Liver (tissue), 9 donors: ENCODE results near the gene PLA2G10. TPM values are rescaled to one million over a fixed set of nuclear protein-coding genes. Genes with fewer than 3 reads are reported as not detected.
"Not testable (repeated sequence)": the region's sequence is repeated elsewhere in the genome, so short reads cannot be mapped to it uniquely, and the experiment has no call there.

Source experiments
- DNase-seq: peaks from one replicate; pipeline ENCODE4 v3.0.0-alpha.2; 2017; ENCODE audit warnings: low spot score
- H3K27ac ChIP-seq, 2 donors: one replicate each; pipeline ENCODE4 v1.7.0; 2013; ENCODE audit warnings: inconsistent platforms in 2 of 2, low read length in 2 of 2, control low read depth in 1 of 2, low read depth in 1 of 2, mild to moderate bottlenecking in 1 of 2
- H3K27me3 ChIP-seq, 4 donors: one replicate each; pipeline versions ENCODE4 v1.6.1 to v1.7.0; 2013; ENCODE audit warnings: low read length in 3 of 4, inconsistent platforms in 1 of 4, mild to moderate bottlenecking in 1 of 4, moderate library complexity in 1 of 4; ENCODE audit not compliant: control insufficient read depth in 4 of 4, insufficient read depth in 4 of 4
- H3K36me3 ChIP-seq, 4 donors: one replicate each; pipeline versions ENCODE4 v1.6.1 to v1.7.0; 2013; ENCODE audit warnings: low read length in 3 of 4, mild to moderate bottlenecking in 3 of 4, low read depth in 1 of 4, moderate library complexity in 1 of 4; ENCODE audit not compliant: control insufficient read depth in 4 of 4, insufficient read depth in 3 of 4
- H3K4me1 ChIP-seq, 4 donors: one replicate each; pipeline versions ENCODE4 v1.6.1 to v1.7.0; 2013; ENCODE audit warnings: low read length in 3 of 4, mild to moderate bottlenecking in 3 of 4, moderate library complexity in 1 of 4; ENCODE audit not compliant: control insufficient read depth in 4 of 4, insufficient read depth in 4 of 4
- H3K4me3 ChIP-seq, 3 donors: one replicate each; pipeline versions ENCODE4 v1.6.1 to v1.7.0; 2013; ENCODE audit warnings: low read length in 3 of 3, control low read depth in 1 of 3, low read depth in 1 of 3, mild to moderate bottlenecking in 1 of 3
- H3K9ac ChIP-seq, 2 donors: one replicate each; pipeline ENCODE4 v1.7.0; 2013; ENCODE audit warnings: low read length in 2 of 2, mild to moderate bottlenecking in 2 of 2, moderate library complexity in 2 of 2, control low read depth in 1 of 2, low read depth in 1 of 2
- H3K9me3 ChIP-seq, 4 donors: one replicate each; pipeline versions ENCODE4 v1.6.1 to v1.7.0; 2013; ENCODE audit warnings: low read length in 3 of 4; ENCODE audit not compliant: control insufficient read depth in 4 of 4
- WGBS: extraction: QIAGEN DNeasy Blood & Tissue Kit; methylation state at CpG from one replicate; pipeline ENCODE4 v1.1.7; 2013; 5-methylcytosine and 5-hydroxymethylcytosine counted together
- polyA plus RNA-seq, 2 donors: library from polyadenylated mRNA; stranded (reverse) in 1 of 2; unstranded in 1 of 2; fragments of 200-250 nt in 1 of 2; fragments of >200 nt in 1 of 2; fragmentation: Nextera tagmentation in 1 of 2; extraction: Ambion mirVana in 1 of 2; gene quantifications; one replicate each; pipeline versions ENCODE4 v1.2.1 to v1.2.3, GENCODE V29; 2013 to 2015
- total RNA-seq, 2 donors: library from RNA; depleted of rRNA; stranded (reverse); fragments of >200 nt; gene quantifications; one replicate each; pipeline ENCODE4 v1.2.3, GENCODE V29; 2014
- donor health status: healthy.
- donor health status: healthy.
- donor health status: healthy.
- donor health status: healthy.
- donor health status: healthy.

PLA2G10 gene
- total RNA-seq, result not detected
- not detected for polyA plus RNA-seq

GRCh38 chr16:14694129-14694528 lies at the start of gene PLA2G10:
TSS of gene PLA2G10 (minus strand) at chr16:14694308. CDS start at chr16:14694229, 79 bp downstream.
- no CpG with 5 or more reads among the region's 28 CpGs for WGBS
- not testable (repeated sequence) for H3K36me3 ChIP-seq, H3K27ac ChIP-seq, H3K4me3 ChIP-seq, H3K27me3 ChIP-seq, DNase-seq, H3K9ac ChIP-seq, H3K4me1 ChIP-seq, H3K9me3 ChIP-seq

GRCh38 chr16:14742273-14743128 lies 48.4 kb upstream of the PLA2G10 start, which contains the start of gene NPIPA2:
TSS of gene NPIPA2 (plus strand) at chr16:14742533. CDS start at chr16:14748066, 5,533 bp downstream.
- H3K4me3 ChIP-seq, H3K27ac ChIP-seq, H3K27me3 ChIP-seq, H3K9me3 ChIP-seq, DNase-seq, H3K9ac ChIP-seq, H3K36me3 ChIP-seq, H3K4me1 ChIP-seq: not testable (repeated sequence)
- WGBS, result no CpG with 5 or more reads among the region's 73 CpGs

GRCh38 chr16:14741794-14742193 lies 47.7 kb upstream of the PLA2G10 start:
- DNase-seq, H3K4me3 ChIP-seq, H3K9me3 ChIP-seq, H3K9ac ChIP-seq, H3K27me3 ChIP-seq, H3K4me1 ChIP-seq, H3K36me3 ChIP-seq, H3K27ac ChIP-seq: not testable (repeated sequence)
- WGBS, result no CpG with 5 or more reads among the region's 11 CpGs

- not testable (repeated sequence) for H3K27me3 ChIP-seq, H3K36me3 ChIP-seq, H3K4me1 ChIP-seq, DNase-seq, H3K9ac ChIP-seq, H3K4me3 ChIP-seq, H3K27ac ChIP-seq, H3K9me3 ChIP-seq
- no CpG with 5 or more reads among the region's 10 CpGs for WGBS
Measured at GRCh38 chr16:14740832-14741385, 46.8 kb upstream of the PLA2G10 start.

GRCh38 chr16:14733233-14733632 lies 39.1 kb upstream of the PLA2G10 start:
- not testable (repeated sequence) for H3K36me3 ChIP-seq, H3K4me3 ChIP-seq, H3K9ac ChIP-seq, DNase-seq, H3K4me1 ChIP-seq, H3K27me3 ChIP-seq, H3K9me3 ChIP-seq, H3K27ac ChIP-seq
- no CpG with 5 or more reads among the region's 28 CpGs for WGBS

- not testable (repeated sequence) for DNase-seq, H3K9ac ChIP-seq, H3K36me3 ChIP-seq, H3K4me3 ChIP-seq, H3K27me3 ChIP-seq, H3K4me1 ChIP-seq, H3K9me3 ChIP-seq, H3K27ac ChIP-seq
- no CpG with 5 or more reads among the region's 73 CpGs for WGBS
Measured at GRCh38 chr16:14703156-14704011, 9.3 kb upstream of the PLA2G10 start, which contains the start of gene NPIPA3. TSS of gene NPIPA3 (plus strand) at chr16:14703411. CDS start at chr16:14708944, 5,533 bp downstream.

- H3K27ac ChIP-seq, H3K9ac ChIP-seq, H3K27me3 ChIP-seq, DNase-seq, H3K9me3 ChIP-seq, H3K4me3 ChIP-seq, H3K4me1 ChIP-seq, H3K36me3 ChIP-seq: not testable (repeated sequence)
- no CpG with 5 or more reads among the region's 11 CpGs for WGBS
Measured at GRCh38 chr16:14702672-14703071, 8.6 kb upstream of the PLA2G10 start.

- WGBS, result 53% methylated on average over 2 of the region's 7 CpGs
- H3K9me3 ChIP-seq, H3K4me3 ChIP-seq, H3K27ac ChIP-seq, DNase-seq, H3K36me3 ChIP-seq, H3K4me1 ChIP-seq, H3K27me3 ChIP-seq, H3K9ac ChIP-seq: not testable (repeated sequence)
Measured at GRCh38 chr16:14701859-14702258, 7.8 kb upstream of the PLA2G10 start.
